ENCODE measurements around the gene LUC7L3. TPM values are rescaled to one million over a fixed set of nuclear protein-coding genes. Genes with fewer than 3 reads are reported as not detected.

LUC7L3 gene
- 58.1 to 97.2 TPM (median 82.0 TPM) in 5 replicates for total RNA-seq (2022; extraction: Qiagen RNA extraction)

GRCh38 chr17:50719144-50719923 lies at the start of gene LUC7L3:
Gene LUC7L3 (plus strand): TSS chr17:50719603. CDS start chr17:50719733, 130 bp downstream.

GRCh38 chr17:50707289-50708049 lies 11.9 kb upstream of the LUC7L3 start, which contains the start of gene ANKRD40:
Gene ANKRD40 (minus strand): TSS chr17:50707914. CDS start chr17:50707654, 260 bp downstream.

DNA sequence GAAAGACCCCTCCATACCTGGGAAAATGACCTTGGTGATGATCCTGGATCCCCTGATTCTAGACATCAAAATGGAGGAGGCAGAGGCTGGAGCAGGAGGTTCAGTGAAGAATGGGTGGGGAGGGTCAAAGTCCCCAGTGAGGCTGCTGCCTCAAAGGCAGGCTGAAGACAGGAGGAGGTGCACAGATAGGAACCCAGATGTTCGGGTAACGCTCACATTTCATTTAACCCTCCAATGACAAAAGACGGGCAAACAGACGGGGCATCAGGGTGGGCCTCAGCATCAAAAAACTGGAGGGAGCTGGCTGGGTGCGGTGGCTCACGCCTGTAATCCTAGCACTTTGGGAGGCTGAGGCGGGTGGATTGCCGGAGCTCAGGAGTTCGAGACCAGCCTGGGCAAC lies 48.0 kb downstream of the LUC7L3 start, which contains the start of gene ANKRD40CL:
Gene ANKRD40CL, minus strand, starts transcription at position 73 of the 400 bp plus-strand sequence. CDS start 605 bp downstream, outside the sequence.

Other genes with a start within 250 kb of the LUC7L3 start
- 25.5 to 33.7 TPM (median 30.9 TPM) in 5 replicates for gene RSAD1, start 240.7 kb upstream of the LUC7L3 start, total RNA-seq (2022; extraction: Qiagen RNA extraction)
- gene MYCBPAP, start 211.2 kb upstream of the LUC7L3 start, total RNA-seq (2022; extraction: Qiagen RNA extraction) = 0.35 to 0.89 TPM (median 0.54 TPM) in 5 replicates
- 0.11 to 0.28 TPM (median 0.20 TPM) in 5 replicates for gene EPN3, start 186.9 kb upstream of the LUC7L3 start, total RNA-seq (2022; extraction: Qiagen RNA extraction)
- gene SPATA20, start 172.4 kb upstream of the LUC7L3 start, total RNA-seq (2022; extraction: Qiagen RNA extraction) = 65.1 to 85.9 TPM (median 81.4 TPM) in 5 replicates
- gene CACNA1G, start 158.9 kb upstream of the LUC7L3 start, total RNA-seq (2022; extraction: Qiagen RNA extraction) = 3.3 to 4.1 TPM (median 4.0 TPM) in 5 replicates
- gene ABCC3, start 84.7 kb upstream of the LUC7L3 start, total RNA-seq (2022; extraction: Qiagen RNA extraction) = 112 to 132 TPM (median 127 TPM) in 5 replicates
- 46.1 to 53.0 TPM (median 48.0 TPM) in 5 replicates for gene ANKRD40, start 11.7 kb upstream of the LUC7L3 start, total RNA-seq (2022; extraction: Qiagen RNA extraction)
- gene ANKRD40CL, start 47.9 kb downstream of the LUC7L3 start, total RNA-seq (2022; extraction: Qiagen RNA extraction) = not detected in 5 replicates
- gene WFIKKN2, start 116.0 kb downstream of the LUC7L3 start, total RNA-seq (2022; extraction: Qiagen RNA extraction) = 0.02 to 0.05 TPM (median 0.02 TPM) in 3 of 5 replicates, not detected in the others
- 74.4 to 94.1 TPM (median 81.0 TPM) in 5 replicates for gene TOB1, start 146.8 kb downstream of the LUC7L3 start, total RNA-seq (2022; extraction: Qiagen RNA extraction)

All from A549 treated with AZD2906 at 1 μM for 4 hours (cell line).